SK-N-SH treated with all-trans-retinoic acid at 6 μM for 48 hours (cell line): Measurements from ENCODE around the gene C5orf34.

ENCODE experiments used
- ATAC-seq: fragments of 200-7000 bp; cut with Tn5 transposase; 3 replicates; pipeline ENCODE4 v1.9.1; 2020; ENCODE audit warnings: mild to moderate bottlenecking, moderate library complexity
- ARNTL ChIP-seq: fragments of 450-650 bp; formaldehyde crosslinking; IDR thresholded peaks from 2 replicates; pipeline ENCODE4 v1.5.0; 2020; ENCODE audit warnings: low read depth, mild to moderate bottlenecking, moderate library complexity, borderline replicate concordance
- CSDC2 ChIP-seq: fragments of 250-450 bp; sonication (Bioruptor Pico); IDR thresholded peaks from 2 replicates; pipeline ENCODE4 v1.5.0; 2020; ENCODE audit warnings: mild to moderate bottlenecking, moderate library complexity
- ESRRG ChIP-seq: fragments of 250-450 bp; sonication (Bioruptor Pico); IDR thresholded peaks from 2 replicates; pipeline ENCODE4 v1.6.1; 2021; ENCODE audit warnings: mild to moderate bottlenecking
- GLIS3 ChIP-seq: fragments of 250-450 bp; sonication (Bioruptor Pico); IDR thresholded peaks from 2 replicates; pipeline ENCODE4 v1.5.0; 2020; ENCODE audit warnings: mild to moderate bottlenecking, moderate library complexity
- ISL1 ChIP-seq: fragments of 250-450 bp; sonication (Bioruptor Pico); IDR thresholded peaks from 2 replicates; pipeline ENCODE4 v2.1.2; 2022; ENCODE audit warnings: mild to moderate bottlenecking, moderate library complexity
- OSR1 ChIP-seq: fragments of 250-450 bp; sonication (Bioruptor Pico); IDR thresholded peaks from 2 replicates; pipeline ENCODE4 v1.8.0; 2022; ENCODE audit warnings: moderate library complexity, mild to moderate bottlenecking, inconsistent platforms
- PPARA ChIP-seq: fragments of 250-450 bp; sonication (Bioruptor Pico); IDR thresholded peaks from 2 replicates; pipeline ENCODE4 v1.5.0; 2020; ENCODE audit warnings: mild to moderate bottlenecking, borderline replicate concordance
- RARB ChIP-seq: fragments of 250-450 bp; sonication (Bioruptor Pico); IDR thresholded peaks from 2 replicates; pipeline ENCODE4 v1.8.0; 2021; ENCODE audit warnings: mild to moderate bottlenecking, moderate library complexity
- SNAI2 ChIP-seq: fragments of 250-450 bp; sonication (Bioruptor Pico); IDR thresholded peaks from 2 replicates; pipeline ENCODE4 v1.5.0; 2020; ENCODE audit warnings: mild to moderate bottlenecking, moderate library complexity
- TOX ChIP-seq: fragments of 250-450 bp; sonication (Bioruptor Pico); IDR thresholded peaks from 2 replicates; pipeline ENCODE4 v1.8.0; 2021; ENCODE audit warnings: mild to moderate bottlenecking, moderate library complexity, borderline replicate concordance
- ZC3H10 ChIP-seq: fragments of 250-450 bp; sonication (Bioruptor Pico); IDR thresholded peaks from 2 replicates; pipeline ENCODE4 v1.5.1; 2021; ENCODE audit warnings: mild to moderate bottlenecking, moderate library complexity
- ZFP30 ChIP-seq: fragments of 450-650 bp; formaldehyde crosslinking; IDR thresholded peaks from 2 replicates; pipeline ENCODE4 v1.5.0; 2022; ENCODE audit warnings: mild to moderate bottlenecking, moderate library complexity
- ZNF565 ChIP-seq: fragments of 450-650 bp; formaldehyde crosslinking; conservative IDR thresholded peaks from 2 replicates; pipeline ENCODE4 v1.5.0; 2020; ENCODE audit warnings: low read depth, mild to moderate bottlenecking, moderate library complexity
- ZNF8 ChIP-seq: fragments of 450-650 bp; formaldehyde crosslinking; IDR thresholded peaks from 2 replicates; pipeline ENCODE4 v1.5.0; 2020; ENCODE audit warnings: mild to moderate bottlenecking, moderate library complexity
- TF ChIP-seq, protein P1 (sequence below): fragments of 250-450 bp; sonication (Bioruptor Pico); IDR thresholded peaks from 2 replicates; pipeline ENCODE4 v1.8.0; 2020; ENCODE audit warnings: mild to moderate bottlenecking, moderate library complexity, borderline replicate concordance
- TF ChIP-seq, protein P2 (sequence below): fragments of 250-450 bp; sonication (Bioruptor Pico); IDR thresholded peaks from 2 replicates; pipeline ENCODE4 v1.8.0; 2021; ENCODE audit warnings: low read depth, mild to moderate bottlenecking, moderate library complexity, borderline replicate concordance
- TF ChIP-seq, protein P3 (sequence below): fragments of 250-450 bp; sonication (Bioruptor Pico); IDR thresholded peaks from 2 replicates; pipeline ENCODE4 v1.5.1; 2021; ENCODE audit warnings: mild to moderate bottlenecking, moderate library complexity
- TF ChIP-seq, protein P4 (sequence below): fragments of 250-450 bp; sonication (Bioruptor Pico); IDR thresholded peaks from 2 replicates; pipeline ENCODE4 v1.5.0; 2020; ENCODE audit warnings: mild to moderate bottlenecking, moderate library complexity

Gene C5orf34

GRCh38 chr5:43498581-43498980 lies 16.4 kb downstream of the C5orf34 start:
- no peak for TF ChIP-seq TOX (CRISPR knock-in tag)
- no peak for TF ChIP-seq ZC3H10 (CRISPR knock-in tag)
- TF ChIP-seq ARNTL (CRISPR knock-in tag) = no peak
- TF ChIP-seq ZFP30 = no peak
- TF ChIP-seq, protein P1, sequence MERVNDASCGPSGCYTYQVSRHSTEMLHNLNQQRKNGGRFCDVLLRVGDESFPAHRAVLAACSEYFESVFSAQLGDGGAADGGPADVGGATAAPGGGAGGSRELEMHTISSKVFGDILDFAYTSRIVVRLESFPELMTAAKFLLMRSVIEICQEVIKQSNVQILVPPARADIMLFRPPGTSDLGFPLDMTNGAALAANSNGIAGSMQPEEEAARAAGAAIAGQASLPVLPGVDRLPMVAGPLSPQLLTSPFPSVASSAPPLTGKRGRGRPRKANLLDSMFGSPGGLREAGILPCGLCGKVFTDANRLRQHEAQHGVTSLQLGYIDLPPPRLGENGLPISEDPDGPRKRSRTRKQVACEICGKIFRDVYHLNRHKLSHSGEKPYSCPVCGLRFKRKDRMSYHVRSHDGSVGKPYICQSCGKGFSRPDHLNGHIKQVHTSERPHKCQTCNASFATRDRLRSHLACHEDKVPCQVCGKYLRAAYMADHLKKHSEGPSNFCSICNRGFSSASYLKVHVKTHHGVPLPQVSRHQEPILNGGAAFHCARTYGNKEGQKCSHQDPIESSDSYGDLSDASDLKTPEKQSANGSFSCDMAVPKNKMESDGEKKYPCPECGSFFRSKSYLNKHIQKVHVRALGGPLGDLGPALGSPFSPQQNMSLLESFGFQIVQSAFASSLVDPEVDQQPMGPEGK (CRISPR knock-in tag) = no peak
- TF ChIP-seq, protein P2, sequence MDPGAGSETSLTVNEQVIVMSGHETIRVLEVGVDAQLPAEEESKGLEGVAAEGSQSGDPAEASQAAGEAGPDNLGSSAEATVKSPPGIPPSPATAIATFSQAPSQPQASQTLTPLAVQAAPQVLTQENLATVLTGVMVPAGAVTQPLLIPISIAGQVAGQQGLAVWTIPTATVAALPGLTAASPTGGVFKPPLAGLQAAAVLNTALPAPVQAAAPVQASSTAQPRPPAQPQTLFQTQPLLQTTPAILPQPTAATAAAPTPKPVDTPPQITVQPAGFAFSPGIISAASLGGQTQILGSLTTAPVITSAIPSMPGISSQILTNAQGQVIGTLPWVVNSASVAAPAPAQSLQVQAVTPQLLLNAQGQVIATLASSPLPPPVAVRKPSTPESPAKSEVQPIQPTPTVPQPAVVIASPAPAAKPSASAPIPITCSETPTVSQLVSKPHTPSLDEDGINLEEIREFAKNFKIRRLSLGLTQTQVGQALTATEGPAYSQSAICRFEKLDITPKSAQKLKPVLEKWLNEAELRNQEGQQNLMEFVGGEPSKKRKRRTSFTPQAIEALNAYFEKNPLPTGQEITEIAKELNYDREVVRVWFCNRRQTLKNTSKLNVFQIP = no peak
- TF ChIP-seq PPARA = no peak
- TF ChIP-seq ZNF8 (CRISPR knock-in tag) = no peak
- TF ChIP-seq ZNF565 = no peak
- no peak for ATAC-seq

DNA sequence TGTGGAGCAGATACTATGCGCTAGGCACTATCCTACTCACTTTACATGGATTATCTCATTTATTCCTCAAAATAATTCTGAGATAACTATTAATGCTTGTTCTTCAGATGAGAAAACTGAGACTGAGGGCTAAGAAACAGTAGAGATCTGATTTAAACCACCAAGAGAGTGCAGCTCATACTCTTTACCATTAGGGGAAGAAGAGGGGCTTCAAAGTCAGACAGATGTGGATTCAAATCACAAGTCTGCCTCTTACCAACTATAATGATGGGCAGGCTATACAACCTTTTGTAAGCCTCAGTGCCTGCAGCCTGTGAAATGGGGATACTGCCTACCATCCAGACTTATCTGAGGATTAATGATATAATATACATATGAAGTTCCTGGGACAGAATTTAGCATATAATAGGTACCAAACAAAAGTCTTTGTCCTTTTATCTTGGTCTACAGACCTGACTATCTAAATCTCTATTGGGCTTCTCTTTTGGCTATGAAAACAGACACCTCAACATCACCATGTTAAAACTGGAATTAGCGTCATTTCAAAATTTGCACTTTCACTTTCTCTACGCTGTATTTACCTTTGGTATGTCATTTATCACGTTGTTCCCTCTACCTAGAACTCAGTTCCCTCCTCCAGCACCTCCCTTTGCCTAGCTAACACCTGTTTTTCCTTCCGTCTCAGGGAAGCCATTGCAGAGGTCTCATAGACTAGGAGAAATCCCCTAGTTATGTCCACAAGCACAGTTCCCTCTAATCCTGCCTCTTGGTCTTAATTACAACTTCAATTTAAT lies 17.4 kb downstream of the C5orf34 start:
- TF ChIP-seq, protein P2 = no peak
- TF ChIP-seq ZC3H10 (CRISPR knock-in tag) (no peak), ZNF565 (no peak), RARB (CRISPR knock-in tag) (no peak), ZNF8 (CRISPR knock-in tag) (no peak), PPARA (no peak), OSR1 (no peak), ISL1 (no peak), ESRRG (no peak), SNAI2 (no peak), ZFP30 (no peak)
- TF ChIP-seq, protein P1 (CRISPR knock-in tag) = no peak
- TF ChIP-seq, protein P3, sequence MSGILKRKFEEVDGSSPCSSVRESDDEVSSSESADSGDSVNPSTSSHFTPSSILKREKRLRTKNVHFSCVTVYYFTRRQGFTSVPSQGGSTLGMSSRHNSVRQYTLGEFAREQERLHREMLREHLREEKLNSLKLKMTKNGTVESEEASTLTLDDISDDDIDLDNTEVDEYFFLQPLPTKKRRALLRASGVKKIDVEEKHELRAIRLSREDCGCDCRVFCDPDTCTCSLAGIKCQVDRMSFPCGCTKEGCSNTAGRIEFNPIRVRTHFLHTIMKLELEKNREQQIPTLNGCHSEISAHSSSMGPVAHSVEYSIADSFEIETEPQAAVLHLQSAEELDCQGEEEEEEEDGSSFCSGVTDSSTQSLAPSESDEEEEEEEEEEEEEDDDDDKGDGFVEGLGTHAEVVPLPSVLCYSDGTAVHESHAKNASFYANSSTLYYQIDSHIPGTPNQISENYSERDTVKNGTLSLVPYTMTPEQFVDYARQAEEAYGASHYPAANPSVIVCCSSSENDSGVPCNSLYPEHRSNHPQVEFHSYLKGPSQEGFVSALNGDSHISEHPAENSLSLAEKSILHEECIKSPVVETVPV (CRISPR knock-in tag) = no peak
- no peak for ATAC-seq

GRCh38 chr5:43491326-43491725 lies 23.6 kb downstream of the C5orf34 start:
- ATAC-seq = no peak
- TF ChIP-seq ZNF8 (CRISPR knock-in tag) (no peak), PPARA (no peak), ISL1 (no peak), RARB (CRISPR knock-in tag) (no peak), SNAI2 (no peak), GLIS3 (CRISPR knock-in tag) (no peak), ZNF565 (no peak), CSDC2 (CRISPR knock-in tag) (no peak), TOX (CRISPR knock-in tag) (no peak)
- TF ChIP-seq, protein P3 (CRISPR knock-in tag) = no peak
- TF ChIP-seq, protein P1 (CRISPR knock-in tag) = no peak
- TF ChIP-seq, protein P2 = no peak
- TF ChIP-seq, protein P4, sequence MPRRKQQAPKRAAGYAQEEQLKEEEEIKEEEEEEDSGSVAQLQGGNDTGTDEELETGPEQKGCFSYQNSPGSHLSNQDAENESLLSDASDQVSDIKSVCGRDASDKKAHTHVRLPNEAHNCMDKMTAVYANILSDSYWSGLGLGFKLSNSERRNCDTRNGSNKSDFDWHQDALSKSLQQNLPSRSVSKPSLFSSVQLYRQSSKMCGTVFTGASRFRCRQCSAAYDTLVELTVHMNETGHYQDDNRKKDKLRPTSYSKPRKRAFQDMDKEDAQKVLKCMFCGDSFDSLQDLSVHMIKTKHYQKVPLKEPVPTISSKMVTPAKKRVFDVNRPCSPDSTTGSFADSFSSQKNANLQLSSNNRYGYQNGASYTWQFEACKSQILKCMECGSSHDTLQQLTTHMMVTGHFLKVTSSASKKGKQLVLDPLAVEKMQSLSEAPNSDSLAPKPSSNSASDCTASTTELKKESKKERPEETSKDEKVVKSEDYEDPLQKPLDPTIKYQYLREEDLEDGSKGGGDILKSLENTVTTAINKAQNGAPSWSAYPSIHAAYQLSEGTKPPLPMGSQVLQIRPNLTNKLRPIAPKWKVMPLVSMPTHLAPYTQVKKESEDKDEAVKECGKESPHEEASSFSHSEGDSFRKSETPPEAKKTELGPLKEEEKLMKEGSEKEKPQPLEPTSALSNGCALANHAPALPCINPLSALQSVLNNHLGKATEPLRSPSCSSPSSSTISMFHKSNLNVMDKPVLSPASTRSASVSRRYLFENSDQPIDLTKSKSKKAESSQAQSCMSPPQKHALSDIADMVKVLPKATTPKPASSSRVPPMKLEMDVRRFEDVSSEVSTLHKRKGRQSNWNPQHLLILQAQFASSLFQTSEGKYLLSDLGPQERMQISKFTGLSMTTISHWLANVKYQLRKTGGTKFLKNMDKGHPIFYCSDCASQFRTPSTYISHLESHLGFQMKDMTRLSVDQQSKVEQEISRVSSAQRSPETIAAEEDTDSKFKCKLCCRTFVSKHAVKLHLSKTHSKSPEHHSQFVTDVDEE (CRISPR knock-in tag) = no peak
